HEK293 (cell line): Measurements from ENCODE around the gene DAAM1.

Experiments used
- CTCF ChIA-PET: fragments of 350-600 bp; formaldehyde crosslinking; extraction: SDS; loops from one replicate; lab custom pipeline; 2021; ENCODE audit warnings: antibody characterized with exemption; lab: Yijun Ruan, JAX
- POLR2A ChIA-PET: fragments of 300-600 bp; formaldehyde crosslinking; extraction: SDS; loops from one replicate; lab custom pipeline; 2020; ENCODE audit warnings: antibody characterized with exemption, inconsistent platforms; lab: Yijun Ruan, JAX
- H3K27ac ChIP-seq: fragments of 200-500 bp; sonication (Bioruptor generic); 2 replicates; pipeline ENCODE4 v1.5.1; 2014; ENCODE audit warnings: low read depth, low read length, control low read depth, inconsistent platforms; ENCODE audit errors: extremely low read depth
- H3K36me3 ChIP-seq, 2 experiments: fragments of 200-500 bp in 1 of 2; sonication (Bioruptor generic) in 1 of 2; 1 replicate in 1 of 2; 2 replicates in 1 of 2; pipeline ENCODE4 v1.5.1; 2014 to 2017; ENCODE audit warnings: inconsistent platforms in 2 of 2, low read length in 2 of 2; ENCODE audit not compliant: control insufficient read depth in 2 of 2, insufficient read depth in 1 of 2
- H3K4me1 ChIP-seq: fragments of 200-500 bp; sonication (Bioruptor generic); 2 replicates; pipeline ENCODE4 v1.5.1; 2014; ENCODE audit warnings: mild to moderate bottlenecking, low read length, inconsistent platforms; ENCODE audit not compliant: control insufficient read depth, insufficient read depth
- H3K4me3 ChIP-seq: 2 replicates; pipeline ENCODE4 v1.5.1; 2011; ENCODE audit warnings: low read depth, mild to moderate bottlenecking, control low read depth, low read length, moderate library complexity
- H3K9me3 ChIP-seq: fragments of 200-500 bp; sonication (Bioruptor generic); 2 replicates; pipeline ENCODE4 v1.5.1; 2014; ENCODE audit warnings: low read depth, low read length, inconsistent platforms; ENCODE audit not compliant: control insufficient read depth, insufficient read depth
- GLIS1 ChIP-seq: fragments of 450-650 bp; formaldehyde crosslinking; IDR thresholded peaks from 2 replicates; pipeline ENCODE4 v1.5.1; 2016; ENCODE audit warnings: missing biosample characterization, missing genetic modification characterization
- KLF7 ChIP-seq: fragments of 450-650 bp; formaldehyde crosslinking; IDR thresholded peaks from 2 replicates; pipeline ENCODE4 v1.5.1; 2016; ENCODE audit warnings: missing biosample characterization, missing genetic modification characterization, borderline replicate concordance
- KLF8 ChIP-seq: fragments of 450-650 bp; formaldehyde crosslinking; IDR thresholded peaks from 2 replicates; pipeline ENCODE4 v1.5.1; 2016; ENCODE audit warnings: missing biosample characterization, missing genetic modification characterization
- KLF9 ChIP-seq: fragments of 450-650 bp; formaldehyde crosslinking; IDR thresholded peaks from 2 replicates; pipeline ENCODE4 v1.5.1; 2016; ENCODE audit warnings: missing biosample characterization, missing genetic modification characterization, low read depth
- PRDM1 ChIP-seq: fragments of 450-650 bp; formaldehyde crosslinking; IDR thresholded peaks from 2 replicates; pipeline ENCODE4; 2016; ENCODE audit warnings: missing biosample characterization, missing genetic modification characterization
- WT1 ChIP-seq: fragments of 450-650 bp; formaldehyde crosslinking; IDR thresholded peaks from 2 replicates; pipeline ENCODE4 v1.5.1; 2016; ENCODE audit warnings: missing biosample characterization, missing genetic modification characterization
- ZBTB20 ChIP-seq: fragments of 450-650 bp; formaldehyde crosslinking; IDR thresholded peaks from 2 replicates; pipeline ENCODE4 v1.5.1; 2016; ENCODE audit warnings: missing biosample characterization, missing genetic modification characterization
- ZNF19 ChIP-seq: fragments of 450-650 bp; formaldehyde crosslinking; IDR thresholded peaks from 2 replicates; pipeline ENCODE4; 2016; ENCODE audit warnings: missing biosample characterization, missing genetic modification characterization, low read depth
- ZNF350 ChIP-seq: fragments of 450-650 bp; formaldehyde crosslinking; IDR thresholded peaks from 2 replicates; pipeline ENCODE4 v1.5.0; 2017; ENCODE audit warnings: missing biosample characterization, mild to moderate bottlenecking, missing genetic modification characterization
- ZNF354C ChIP-seq: fragments of 450-650 bp; formaldehyde crosslinking; IDR thresholded peaks from 2 replicates; pipeline ENCODE4 v1.5.1; 2016; ENCODE audit warnings: missing biosample characterization, missing genetic modification characterization, low read depth, borderline replicate concordance
- ZNF366 ChIP-seq: fragments of 450-650 bp; formaldehyde crosslinking; conservative IDR thresholded peaks from 2 replicates; pipeline ENCODE4 v1.5.1; 2016; ENCODE audit warnings: missing biosample characterization, missing genetic modification characterization
- ZNF510 ChIP-seq: fragments of 450-650 bp; formaldehyde crosslinking; IDR thresholded peaks from 2 replicates; pipeline ENCODE4 v1.5.1; 2018; ENCODE audit warnings: mild to moderate bottlenecking, missing genetic modification characterization, missing biosample characterization; ENCODE audit not compliant: insufficient replicate concordance
- ZNF549 ChIP-seq: fragments of 450-650 bp; IDR thresholded peaks from 2 replicates; pipeline ENCODE4 v1.5.1; 2018; ENCODE audit warnings: missing biosample characterization, missing genetic modification characterization, mild to moderate bottlenecking, inconsistent platforms, moderate library complexity
- ZNF76 ChIP-seq: fragments of 450-650 bp; formaldehyde crosslinking; IDR thresholded peaks from 2 replicates; pipeline ENCODE4; 2016; ENCODE audit warnings: low read depth, missing biosample characterization, missing genetic modification characterization, borderline replicate concordance
- ZNF777 ChIP-seq: fragments of 450-650 bp; formaldehyde crosslinking; IDR thresholded peaks from 2 replicates; pipeline ENCODE4 v1.5.1; 2017; ENCODE audit warnings: missing biosample characterization, missing genetic modification characterization, borderline replicate concordance
- TF ChIP-seq, protein P1 (sequence below): fragments of 450-650 bp; formaldehyde crosslinking; IDR thresholded peaks from 2 replicates; pipeline ENCODE4 v1.5.1; 2016; ENCODE audit warnings: missing biosample characterization, missing genetic modification characterization
- TF ChIP-seq, protein P2 (sequence below): fragments of 450-650 bp; formaldehyde crosslinking; optimal IDR thresholded peaks from 2 replicates; pipeline ENCODE3; 2016; ENCODE audit warnings: missing biosample characterization, mild to moderate bottlenecking, missing genetic modification characterization
- TF ChIP-seq, protein P3 (sequence below): fragments of 450-650 bp; formaldehyde crosslinking; IDR thresholded peaks from 2 replicates; pipeline ENCODE4 v1.5.1; 2016; ENCODE audit warnings: missing biosample characterization, missing genetic modification characterization

Gene DAAM1

DNA sequence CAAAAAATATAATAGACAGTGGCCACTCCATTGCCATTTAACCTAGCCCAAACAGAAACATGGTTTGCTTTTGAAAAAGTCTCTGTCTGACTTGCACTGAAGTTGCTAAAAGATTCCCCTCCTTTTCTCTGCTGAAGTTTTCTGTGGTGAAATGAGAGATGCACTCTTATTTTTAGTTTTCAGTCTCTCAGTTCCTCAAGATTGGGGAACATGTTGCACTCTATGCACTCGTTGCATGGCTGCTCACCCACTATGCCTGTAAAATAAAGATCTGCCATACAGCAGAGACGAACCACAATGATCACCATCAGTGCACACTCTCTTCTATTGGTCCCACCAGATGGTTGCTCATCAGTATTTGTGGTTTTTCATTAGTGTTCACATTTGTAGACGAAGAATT, 13.1 kb upstream of the DAAM1 start (continued):
- TF ChIP-seq, protein P1, sequence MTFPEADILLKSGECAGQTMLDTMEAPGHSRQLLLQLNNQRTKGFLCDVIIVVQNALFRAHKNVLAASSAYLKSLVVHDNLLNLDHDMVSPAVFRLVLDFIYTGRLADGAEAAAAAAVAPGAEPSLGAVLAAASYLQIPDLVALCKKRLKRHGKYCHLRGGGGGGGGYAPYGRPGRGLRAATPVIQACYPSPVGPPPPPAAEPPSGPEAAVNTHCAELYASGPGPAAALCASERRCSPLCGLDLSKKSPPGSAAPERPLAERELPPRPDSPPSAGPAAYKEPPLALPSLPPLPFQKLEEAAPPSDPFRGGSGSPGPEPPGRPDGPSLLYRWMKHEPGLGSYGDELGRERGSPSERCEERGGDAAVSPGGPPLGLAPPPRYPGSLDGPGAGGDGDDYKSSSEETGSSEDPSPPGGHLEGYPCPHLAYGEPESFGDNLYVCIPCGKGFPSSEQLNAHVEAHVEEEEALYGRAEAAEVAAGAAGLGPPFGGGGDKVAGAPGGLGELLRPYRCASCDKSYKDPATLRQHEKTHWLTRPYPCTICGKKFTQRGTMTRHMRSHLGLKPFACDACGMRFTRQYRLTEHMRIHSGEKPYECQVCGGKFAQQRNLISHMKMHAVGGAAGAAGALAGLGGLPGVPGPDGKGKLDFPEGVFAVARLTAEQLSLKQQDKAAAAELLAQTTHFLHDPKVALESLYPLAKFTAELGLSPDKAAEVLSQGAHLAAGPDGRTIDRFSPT (tag by site-specific recombination): no peak
- TF ChIP-seq ZNF354C: no peak

DNA sequence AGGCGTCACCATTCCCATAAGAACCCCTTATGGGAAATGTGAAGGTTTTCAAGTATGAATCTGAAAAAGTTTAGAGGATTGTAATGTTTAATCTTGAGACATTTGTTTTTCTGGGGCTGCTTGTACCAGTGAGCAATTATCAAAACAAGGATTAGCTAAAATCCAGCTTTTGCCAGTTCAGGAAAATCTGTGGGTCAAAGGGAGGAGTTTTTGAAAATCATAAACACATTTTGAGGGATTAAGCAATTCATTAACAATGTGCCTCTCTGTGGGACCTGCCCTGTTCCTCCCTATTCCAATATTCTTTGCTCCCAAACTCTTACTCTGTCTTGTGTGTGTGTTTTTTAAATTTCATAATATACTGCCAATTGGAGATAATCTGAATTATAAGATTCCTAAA, 11.7 kb upstream of the DAAM1 start:
- H3K27ac ChIP-seq: no peak overlapping the region
- no peak overlapping the region for H3K4me3 ChIP-seq
- ChIA-PET CTCF (no interaction called here), POLR2A (interaction anchor here (0.7 to 1.2 kb wide), 2 partner anchors 12 to 117 kb away, joined by 3 to 5 read pairs; partner anchors contain the start of gene DAAM1)
- no peaks in the 10 kb centered on the region for H3K4me1 ChIP-seq
- TF ChIP-seq, protein P2, sequence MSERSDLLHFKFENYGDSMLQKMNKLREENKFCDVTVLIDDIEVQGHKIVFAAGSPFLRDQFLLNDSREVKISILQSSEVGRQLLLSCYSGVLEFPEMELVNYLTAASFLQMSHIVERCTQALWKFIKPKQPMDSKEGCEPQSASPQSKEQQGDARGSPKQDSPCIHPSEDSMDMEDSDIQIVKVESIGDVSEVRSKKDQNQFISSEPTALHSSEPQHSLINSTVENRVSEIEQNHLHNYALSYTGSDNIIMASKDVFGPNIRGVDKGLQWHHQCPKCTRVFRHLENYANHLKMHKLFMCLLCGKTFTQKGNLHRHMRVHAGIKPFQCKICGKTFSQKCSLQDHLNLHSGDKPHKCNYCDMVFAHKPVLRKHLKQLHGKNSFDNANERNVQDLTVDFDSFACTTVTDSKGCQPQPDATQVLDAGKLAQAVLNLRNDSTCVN (tag by site-specific recombination): no peak
- TF ChIP-seq WT1: 0 out of 2 replicates have a peak, but pooled peaks have one; percentile 26
- TF ChIP-seq ZNF76 (tag by site-specific recombination): no peak
- TF ChIP-seq KLF8 (tag by site-specific recombination): no peak
- H3K36me3 ChIP-seq: no peaks in the 10 kb centered on the region
- H3K9me3 ChIP-seq: no peaks in the 10 kb centered on the region

DNA sequence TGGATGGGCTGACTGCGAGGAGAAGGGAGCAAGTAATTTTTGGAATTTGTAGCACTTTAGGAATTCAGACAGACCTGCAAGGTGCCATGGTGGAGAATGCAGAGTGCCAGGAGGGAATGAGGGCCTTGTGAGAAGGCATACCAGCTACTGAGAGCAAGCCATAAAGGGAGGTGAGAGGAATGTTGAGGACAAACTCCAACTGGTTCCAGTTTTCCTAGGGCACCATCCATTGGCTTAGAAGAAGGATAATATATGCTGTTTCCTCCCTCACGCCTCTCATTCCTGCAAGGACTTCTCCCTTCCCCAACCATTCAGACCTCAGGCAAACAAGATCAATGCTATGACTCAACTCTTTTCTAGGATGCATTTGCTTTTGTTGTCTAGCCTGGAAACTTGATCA, 11.2 kb upstream of the DAAM1 start:
- ChIA-PET CTCF (no interaction called here), POLR2A (interaction anchor here (0.7 to 1.2 kb wide), 2 partner anchors 11 to 116 kb away, joined by 3 to 5 read pairs; partner anchors contain the start of gene DAAM1)
- TF ChIP-seq PRDM1 (tag by site-specific recombination): no peak
- no peak for TF ChIP-seq ZNF549 (tag by site-specific recombination)
- TF ChIP-seq, protein P3, sequence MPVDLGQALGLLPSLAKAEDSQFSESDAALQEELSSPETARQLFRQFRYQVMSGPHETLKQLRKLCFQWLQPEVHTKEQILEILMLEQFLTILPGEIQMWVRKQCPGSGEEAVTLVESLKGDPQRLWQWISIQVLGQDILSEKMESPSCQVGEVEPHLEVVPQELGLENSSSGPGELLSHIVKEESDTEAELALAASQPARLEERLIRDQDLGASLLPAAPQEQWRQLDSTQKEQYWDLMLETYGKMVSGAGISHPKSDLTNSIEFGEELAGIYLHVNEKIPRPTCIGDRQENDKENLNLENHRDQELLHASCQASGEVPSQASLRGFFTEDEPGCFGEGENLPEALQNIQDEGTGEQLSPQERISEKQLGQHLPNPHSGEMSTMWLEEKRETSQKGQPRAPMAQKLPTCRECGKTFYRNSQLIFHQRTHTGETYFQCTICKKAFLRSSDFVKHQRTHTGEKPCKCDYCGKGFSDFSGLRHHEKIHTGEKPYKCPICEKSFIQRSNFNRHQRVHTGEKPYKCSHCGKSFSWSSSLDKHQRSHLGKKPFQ: no peak
- TF ChIP-seq ZNF510 (tag by site-specific recombination): no peak
- TF ChIP-seq ZNF366: no peak
- no peak for TF ChIP-seq ZNF350 (tag by site-specific recombination)
- TF ChIP-seq ZBTB20 (tag by site-specific recombination): peak; percentile 46; the same call in 1 of the 2 replicates
- TF ChIP-seq ZNF19 (tag by site-specific recombination): no peak
- Histone ChIP-seq H3K27ac (no peak overlapping the region), H3K9me3 (no peaks in the 10 kb centered on the region), H3K36me3 (no peaks in the 10 kb centered on the region), H3K4me3 (no peak overlapping the region), H3K4me1 (no peaks in the 10 kb centered on the region)

DNA sequence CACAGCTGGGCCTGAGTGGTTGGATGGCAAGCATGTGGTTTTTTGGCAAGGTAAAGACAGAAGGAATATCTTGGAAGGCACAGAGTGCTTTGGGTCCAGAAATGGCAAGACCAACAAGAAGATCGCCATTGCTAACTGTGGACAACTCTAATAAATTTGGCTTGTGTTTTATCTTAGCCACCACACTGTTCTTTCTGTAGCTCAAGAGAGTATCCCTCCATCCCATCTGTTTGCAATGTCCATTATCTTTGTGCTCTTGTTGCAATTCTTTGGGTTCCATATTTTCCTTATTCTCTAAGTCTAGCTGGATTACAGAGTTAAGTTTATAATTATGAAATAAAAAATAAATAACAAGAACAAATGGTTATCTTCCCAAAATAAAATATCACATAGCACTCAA, 6.7 kb upstream of the DAAM1 start:
- no peaks in the 10 kb centered on the region; the same call in 1 of the 2 replicates for H3K4me1 ChIP-seq
- POLR2A ChIA-PET: no interaction called here
- TF ChIP-seq GLIS1: no peak
- no peak for TF ChIP-seq KLF9
- no peak for TF ChIP-seq ZNF777 (tag by site-specific recombination)
- TF ChIP-seq KLF7 (tag by site-specific recombination): no peak
- TF ChIP-seq, all 188 proteins: peak for 0
- CTCF ChIA-PET: interaction anchor here (1.1 kb wide), 1 partner anchor 55 kb away, joined by 3 read pairs; no protein-coding TSS in a partner anchor
- Histone ChIP-seq H3K4me3 (no peak overlapping the region), H3K9me3 (no peaks in the 10 kb centered on the region), H3K27ac (no peak overlapping the region), H3K36me3 (no peaks in the 10 kb centered on the region)
